ENCODE measurements around the gene TP53RK. TPM values are rescaled to one million over a fixed set of nuclear protein-coding genes. Genes with fewer than 3 reads are reported as not detected.

The TP53RK gene
- total and polyA plus RNA-seq, 2 of the 13 experiments (the other 11 are each of a cell fraction or from before 2014, with no cell fraction given), result 12.9 to 25.5 TPM

DNA sequence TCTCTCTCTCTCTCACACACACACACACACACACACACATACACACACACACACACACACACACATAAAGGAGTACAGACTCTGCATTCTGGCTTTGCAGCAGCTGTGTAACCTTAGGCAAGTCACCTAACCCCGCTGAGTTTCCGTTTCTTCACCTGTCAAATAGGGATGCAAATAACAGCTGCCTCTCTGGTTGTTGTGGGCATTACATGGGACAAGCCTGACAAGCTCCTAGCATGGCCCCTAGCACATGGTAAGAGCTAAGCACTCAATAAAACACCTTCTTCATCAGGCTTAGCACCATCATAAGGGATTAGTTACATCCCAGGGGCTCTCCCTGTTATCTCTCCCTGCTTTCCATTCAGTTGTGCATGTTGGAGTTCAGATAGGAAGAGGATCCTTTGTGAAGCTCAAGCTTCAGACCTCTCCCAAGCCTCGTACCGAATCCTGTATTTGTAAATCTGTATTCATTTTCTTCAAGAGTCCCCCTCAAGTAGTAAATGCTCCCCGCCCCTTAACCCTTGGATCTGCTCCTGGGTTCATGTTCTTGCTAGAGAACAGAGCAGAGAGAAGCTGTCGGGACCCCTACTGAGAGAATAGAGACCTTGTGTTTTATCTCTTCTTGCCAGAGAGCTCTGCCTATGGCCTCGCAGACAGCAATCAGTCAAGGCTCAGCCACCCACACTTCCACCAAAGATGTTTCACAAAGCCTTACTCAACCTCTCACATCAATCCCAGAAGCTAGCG is 40.2 kb downstream of the TP53RK start (continued):
- TF ChIP-seq ZNF282 (IDR thresholded peaks at IDR 0.05; ENCODE audit: partially characterized antibody), result no peak
- TF ChIP-seq ZNF607 (CRISPR knock-in tag; IDR thresholded peaks at IDR 0.05; ENCODE audit: borderline replicate concordance), result no peak
- TF ChIP-seq SMAD3 (CRISPR knock-in tag; IDR thresholded peaks at IDR 0.05), result no peak
- no peak for TF ChIP-seq ATRX (CRISPR knock-in tag; IDR thresholded peaks at IDR 0.05; ENCODE audit: borderline replicate concordance)
- TF ChIP-seq ZNF616 (CRISPR knock-in tag; IDR thresholded peaks at IDR 0.05; ENCODE audit: low read depth), result 0 out of 2 replicates have a peak, but pooled peaks have one; percentile 31
- TF ChIP-seq, protein P1, sequence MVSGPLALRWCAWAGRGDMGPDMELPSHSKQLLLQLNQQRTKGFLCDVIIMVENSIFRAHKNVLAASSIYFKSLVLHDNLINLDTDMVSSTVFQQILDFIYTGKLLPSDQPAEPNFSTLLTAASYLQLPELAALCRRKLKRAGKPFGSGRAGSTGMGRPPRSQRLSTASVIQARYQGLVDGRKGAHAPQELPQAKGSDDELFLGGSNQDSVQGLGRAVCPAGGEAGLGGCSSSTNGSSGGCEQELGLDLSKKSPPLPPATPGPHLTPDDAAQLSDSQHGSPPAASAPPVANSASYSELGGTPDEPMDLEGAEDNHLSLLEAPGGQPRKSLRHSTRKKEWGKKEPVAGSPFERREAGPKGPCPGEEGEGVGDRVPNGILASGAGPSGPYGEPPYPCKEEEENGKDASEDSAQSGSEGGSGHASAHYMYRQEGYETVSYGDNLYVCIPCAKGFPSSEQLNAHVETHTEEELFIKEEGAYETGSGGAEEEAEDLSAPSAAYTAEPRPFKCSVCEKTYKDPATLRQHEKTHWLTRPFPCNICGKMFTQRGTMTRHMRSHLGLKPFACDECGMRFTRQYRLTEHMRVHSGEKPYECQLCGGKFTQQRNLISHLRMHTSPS (CRISPR knock-in tag; IDR thresholded peaks at IDR 0.05; ENCODE audit: low read depth), result no peak
- no peak for TF ChIP-seq NONO (IDR thresholded peaks at IDR 0.05)
- 0 out of 2 replicates have a peak, but pooled peaks have one; percentile 23 for TF ChIP-seq NONO (CRISPR knock-in tag; conservative IDR thresholded peaks at IDR 0.05)
- no peak for TF ChIP-seq REL (CRISPR knock-in tag; conservative IDR thresholded peaks at IDR 0.05)
- TF ChIP-seq TBX3 (IDR thresholded peaks at IDR 0.05; ENCODE audit: borderline replicate concordance), result peak; percentile 19; the same call in 1 of the 2 replicates
- TF ChIP-seq PPARG (CRISPR knock-in tag; conservative IDR thresholded peaks at IDR 0.05), result no peak
- peak; percentile 70; the same call in 1 of the 2 replicates for TF ChIP-seq ZNF768 (CRISPR knock-in tag; IDR thresholded peaks at IDR 0.05)
- TF ChIP-seq ZBTB7A (CRISPR knock-in tag; IDR thresholded peaks at IDR 0.05), result no peak
- peak; percentile 19 for TF ChIP-seq ASH2L (IDR thresholded peaks at IDR 0.05; ENCODE audit: insufficient read length, low read depth, low read length)
- TF ChIP-seq TGIF2 (CRISPR knock-in tag; IDR thresholded peaks at IDR 0.05), result peak; percentile 87
- no peak for TF ChIP-seq CBX1 (IDR thresholded peaks at IDR 0.05; ENCODE audit: low read depth)
- TF ChIP-seq CEBPG (CRISPR knock-in tag; IDR thresholded peaks at IDR 0.05), result no peak
- no peak for TF ChIP-seq ZNF232 (CRISPR knock-in tag; IDR thresholded peaks at IDR 0.05; ENCODE audit: borderline replicate concordance)
- 0 out of 2 replicates have a peak, but pooled peaks have one; percentile 26 for TF ChIP-seq HOXA3 (CRISPR knock-in tag; IDR thresholded peaks at IDR 0.05)
- no peak for TF ChIP-seq ZNF782 (CRISPR knock-in tag; IDR thresholded peaks at IDR 0.05; ENCODE audit: borderline replicate concordance)
- TF ChIP-seq, protein P2, sequence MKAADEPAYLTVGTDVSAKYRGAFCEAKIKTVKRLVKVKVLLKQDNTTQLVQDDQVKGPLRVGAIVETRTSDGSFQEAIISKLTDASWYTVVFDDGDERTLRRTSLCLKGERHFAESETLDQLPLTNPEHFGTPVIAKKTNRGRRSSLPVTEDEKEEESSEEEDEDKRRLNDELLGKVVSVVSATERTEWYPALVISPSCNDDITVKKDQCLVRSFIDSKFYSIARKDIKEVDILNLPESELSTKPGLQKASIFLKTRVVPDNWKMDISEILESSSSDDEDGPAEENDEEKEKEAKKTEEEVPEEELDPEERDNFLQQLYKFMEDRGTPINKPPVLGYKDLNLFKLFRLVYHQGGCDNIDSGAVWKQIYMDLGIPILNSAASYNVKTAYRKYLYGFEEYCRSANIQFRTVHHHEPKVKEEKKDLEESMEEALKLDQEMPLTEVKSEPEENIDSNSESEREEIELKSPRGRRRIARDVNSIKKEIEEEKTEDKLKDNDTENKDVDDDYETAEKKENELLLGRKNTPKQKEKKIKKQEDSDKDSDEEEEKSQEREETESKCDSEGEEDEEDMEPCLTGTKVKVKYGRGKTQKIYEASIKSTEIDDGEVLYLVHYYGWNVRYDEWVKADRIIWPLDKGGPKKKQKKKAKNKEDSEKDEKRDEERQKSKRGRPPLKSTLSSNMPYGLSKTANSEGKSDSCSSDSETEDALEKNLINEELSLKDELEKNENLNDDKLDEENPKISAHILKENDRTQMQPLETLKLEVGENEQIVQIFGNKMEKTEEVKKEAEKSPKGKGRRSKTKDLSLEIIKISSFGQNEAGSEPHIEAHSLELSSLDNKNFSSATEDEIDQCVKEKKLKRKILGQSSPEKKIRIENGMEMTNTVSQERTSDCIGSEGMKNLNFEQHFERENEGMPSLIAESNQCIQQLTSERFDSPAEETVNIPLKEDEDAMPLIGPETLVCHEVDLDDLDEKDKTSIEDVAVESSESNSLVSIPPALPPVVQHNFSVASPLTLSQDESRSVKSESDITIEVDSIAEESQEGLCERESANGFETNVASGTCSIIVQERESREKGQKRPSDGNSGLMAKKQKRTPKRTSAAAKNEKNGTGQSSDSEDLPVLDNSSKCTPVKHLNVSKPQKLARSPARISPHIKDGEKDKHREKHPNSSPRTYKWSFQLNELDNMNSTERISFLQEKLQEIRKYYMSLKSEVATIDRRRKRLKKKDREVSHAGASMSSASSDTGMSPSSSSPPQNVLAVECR (CRISPR knock-in tag; IDR thresholded peaks at IDR 0.05; ENCODE audit: borderline replicate concordance), result peak; percentile 49; the same call in 1 of the 2 replicates
- TF ChIP-seq STAG1 (CRISPR knock-in tag; IDR thresholded peaks at IDR 0.05), result 0 out of 2 replicates have a peak, but pooled peaks have one; percentile 23
- TF ChIP-seq, protein P3, sequence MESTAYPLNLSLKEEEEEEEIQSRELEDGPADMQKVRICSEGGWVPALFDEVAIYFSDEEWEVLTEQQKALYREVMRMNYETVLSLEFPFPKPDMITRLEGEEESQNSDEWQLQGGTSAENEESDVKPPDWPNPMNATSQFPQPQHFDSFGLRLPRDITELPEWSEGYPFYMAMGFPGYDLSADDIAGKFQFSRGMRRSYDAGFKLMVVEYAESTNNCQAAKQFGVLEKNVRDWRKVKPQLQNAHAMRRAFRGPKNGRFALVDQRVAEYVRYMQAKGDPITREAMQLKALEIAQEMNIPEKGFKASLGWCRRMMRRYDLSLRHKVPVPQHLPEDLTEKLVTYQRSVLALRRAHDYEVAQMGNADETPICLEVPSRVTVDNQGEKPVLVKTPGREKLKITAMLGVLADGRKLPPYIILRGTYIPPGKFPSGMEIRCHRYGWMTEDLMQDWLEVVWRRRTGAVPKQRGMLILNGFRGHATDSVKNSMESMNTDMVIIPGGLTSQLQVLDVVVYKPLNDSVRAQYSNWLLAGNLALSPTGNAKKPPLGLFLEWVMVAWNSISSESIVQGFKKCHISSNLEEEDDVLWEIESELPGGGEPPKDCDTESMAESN (CRISPR knock-in tag; conservative IDR thresholded peaks at IDR 0.05), result 0 out of 2 replicates have a peak, but pooled peaks have one; percentile 22
- TF ChIP-seq NBN (conservative IDR thresholded peaks at IDR 0.05), result 0 out of 2 replicates have a peak, but pooled peaks have one; percentile 37

Data from HepG2 (cell line).